ENCODE measurements around the gene OR11G2.
"Not testable (repeated sequence)": the region's sequence is repeated elsewhere in the genome, so short reads cannot be mapped to it uniquely, and the experiment has no call there.

The OR11G2 gene

DNA sequence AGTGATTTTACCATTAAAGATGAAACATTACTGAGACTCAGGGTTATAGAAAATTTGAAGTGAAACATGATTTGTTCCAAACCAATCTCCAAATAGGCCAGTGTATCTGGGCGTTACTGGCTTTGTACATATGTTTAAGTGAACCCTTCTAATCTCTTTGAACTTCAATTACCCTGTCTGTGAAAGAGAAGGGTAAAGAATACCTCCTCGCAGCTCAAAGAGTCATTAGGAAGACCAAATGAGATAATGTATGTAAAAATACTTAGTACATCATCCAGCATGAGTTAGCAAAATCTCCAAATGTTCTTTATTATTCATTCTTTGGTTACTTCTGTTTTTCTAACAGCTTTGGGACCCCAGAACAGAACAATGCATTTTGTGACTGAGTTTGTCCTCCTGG, 32.7 kb downstream of the OR11G2 start, which contains the start of gene OR11H6:
TSS of gene OR11H6 (plus strand) at position 301 of the 400 bp plus-strand sequence. CDS start at position 301, 0 bp downstream.
- no peak for FAIRE-seq
- no peak for DNase-seq (ENCODE audit: low spot score)

DNA sequence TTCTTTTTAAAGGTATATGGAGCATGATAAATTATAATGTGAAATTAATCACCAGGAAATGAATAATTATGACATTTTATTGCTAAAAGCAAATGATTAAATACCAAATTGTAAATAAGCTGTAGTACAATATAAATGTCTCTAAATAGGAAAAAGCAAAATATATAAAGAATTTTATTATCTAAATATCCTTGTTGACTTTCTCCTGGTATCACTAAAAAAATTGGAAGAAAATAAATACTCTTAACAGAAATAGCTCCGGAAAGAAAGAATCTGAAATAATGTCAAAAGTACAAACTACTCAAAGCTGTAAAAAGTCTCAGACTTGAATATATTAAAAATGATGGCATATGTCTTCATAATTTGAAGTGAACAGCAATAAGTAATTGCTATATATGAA, 38.0 kb downstream of the OR11G2 start, which contains the start of gene OR11H7:
TSS of gene OR11H7 (plus strand) at position 301 of the 400 bp plus-strand sequence.
- FAIRE-seq (no peak), DNase-seq (ENCODE audit: low spot score) (no peak)

DNA sequence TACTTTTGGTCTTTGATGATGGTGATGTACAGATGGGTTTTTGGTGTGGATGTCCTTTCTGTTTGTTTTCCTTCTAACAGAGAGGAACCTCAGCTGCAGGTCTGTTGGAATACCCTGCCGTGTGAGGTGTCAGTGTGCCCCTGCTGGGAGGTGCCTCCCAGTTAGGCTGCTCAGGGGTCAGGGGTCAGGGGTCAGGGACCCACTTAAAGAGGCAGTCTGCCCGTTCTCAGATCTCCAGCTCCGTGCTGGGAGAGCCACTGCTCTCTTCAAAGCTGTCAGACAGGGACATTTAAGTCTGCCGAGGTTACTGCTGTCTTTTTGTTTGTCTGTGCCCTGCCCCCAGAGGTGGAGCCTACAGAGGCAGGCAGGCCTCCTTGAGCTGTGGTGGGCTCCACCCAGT, 44.7 kb downstream of the OR11G2 start:
- not testable (repeated sequence) for FAIRE-seq; DNase-seq (ENCODE audit: low spot score)

GRCh38 chr14:20247646-20248246, 57.0 kb downstream of the OR11G2 start:
- FAIRE-seq (no peak), DNase-seq (ENCODE audit: low spot score) (peak; percentile 5)

Data from RCC 7860 (cell line).